RCC 7860 (cell line): Measurements from ENCODE around the gene PEG3.

ENCODE experiments used
- DNase-seq: peaks from one replicate; pipeline ENCODE4 v3.0.0-alpha.2; 2015; ENCODE audit warnings: low spot score
- FAIRE-seq: peaks from 2 replicates; lab custom pipeline; 2012; peaks lifted over from hg19 to GRCh38; lab: Jason Lieb, UNC

PEG3 gene

GRCh38 chr19:56811480-56811879 is 29.0 kb downstream of the PEG3 start:
- DNase-seq (no peak), FAIRE-seq (no peak)

- DNase-seq (no peak), FAIRE-seq (no peak)
Observed at GRCh38 chr19:56810260-56810659, 30.3 kb downstream of the PEG3 start.

DNA sequence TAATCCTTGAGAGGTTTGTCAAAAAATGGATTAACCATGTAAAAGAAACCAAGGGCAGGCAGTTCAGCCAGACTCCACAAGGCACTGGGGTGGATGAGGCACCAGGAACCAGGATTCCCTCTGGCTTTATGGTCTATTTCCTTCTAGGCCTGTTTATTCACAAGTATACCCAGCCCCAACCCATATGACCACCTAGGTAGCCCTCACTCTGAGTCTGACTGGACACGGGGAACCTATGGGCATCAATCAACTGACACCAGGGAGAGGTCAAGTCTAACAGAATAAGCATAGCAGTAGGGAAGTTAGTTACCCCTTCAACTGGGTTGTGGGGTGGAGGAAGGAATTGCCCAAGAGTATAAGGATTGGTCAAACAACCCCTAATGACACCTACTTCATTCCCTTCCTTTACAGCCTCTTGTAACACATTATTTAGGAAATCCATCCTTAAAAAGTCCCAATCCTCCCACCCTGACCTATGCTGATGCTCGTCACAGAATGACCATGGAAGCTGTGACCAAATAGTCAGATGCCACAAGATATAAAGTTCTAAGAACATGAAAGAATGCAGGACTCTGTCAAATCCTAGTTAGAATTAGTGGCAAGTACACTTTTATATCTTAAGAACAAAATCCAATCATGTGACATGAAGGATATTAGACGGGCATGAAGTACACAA is 31.7 kb downstream of the PEG3 start:
- DNase-seq (no peak), FAIRE-seq (no peak)

- no peak for FAIRE-seq
Observed at GRCh38 chr19:56806639-56807038, 33.9 kb downstream of the PEG3 start.

More at GRCh38 chr19:56806639-56807038, 33.9 kb downstream of the PEG3 start:
- DNase-seq: no peak
